ENCODE results near the gene ENTHD1. TPM values are rescaled to one million over a fixed set of nuclear protein-coding genes. Genes with fewer than 3 reads are reported as not detected.

ENTHD1 gene
- total RNA-seq: not detected
- long read RNA-seq: 0 reads

GRCh38 chr22:39893526-39893925, at the start of gene ENTHD1:
ENTHD1 (minus strand) TSS chr22:39893760; CDS start chr22:39887748, 6,012 bp downstream.
- ATAC-seq (no peak), DNase-seq (no peak)
- intact Hi-C loops (cut with DNase I, micrococcal nuclease): no loop called here

- no peak for ATAC-seq
- no peak for DNase-seq
These were observed 49.8 kb upstream of the ENTHD1 start for GRCh38 chr22:39943337-39943736.

GRCh38 chr22:39942439-39943230, 49.1 kb upstream of the ENTHD1 start:
- intact Hi-C loops (cut with DNase I, micrococcal nuclease): no loop called here
- ATAC-seq: no peak
- DNase-seq: no peak

More at GRCh38 chr22:39943337-39943736, 49.8 kb upstream of the ENTHD1 start:
- intact Hi-C loops (cut with DNase I, micrococcal nuclease): no loop called here

GRCh38 chr22:39941601-39942000, 48.0 kb upstream of the ENTHD1 start:
- intact Hi-C loops (cut with DNase I, micrococcal nuclease): no loop called here
- DNase-seq (no peak), ATAC-seq (no peak)

GRCh38 chr22:39940757-39941305, 47.3 kb upstream of the ENTHD1 start:
- no peak for ATAC-seq
- DNase-seq: no peak
- intact Hi-C loops (cut with DNase I, micrococcal nuclease): no loop called here

GRCh38 chr22:39939830-39940229, 46.3 kb upstream of the ENTHD1 start:
- intact Hi-C loops (cut with DNase I, micrococcal nuclease): no loop called here
- DNase-seq (no peak), ATAC-seq (no peak)

- intact Hi-C loops (cut with DNase I, micrococcal nuclease): no loop called here
- DNase-seq: no peak
- no peak for ATAC-seq
These were observed 45.0 kb upstream of the ENTHD1 start for GRCh38 chr22:39938509-39939111.

GRCh38 chr22:39937906-39938305, 44.3 kb upstream of the ENTHD1 start:
- intact Hi-C loops (cut with DNase I, micrococcal nuclease): no loop called here
- DNase-seq (no peak), ATAC-seq (no peak)

- no peak for ATAC-seq
- no peak for DNase-seq
- intact Hi-C loops (cut with DNase I, micrococcal nuclease): no loop called here
These were observed 43.1 kb upstream of the ENTHD1 start for GRCh38 chr22:39936523-39937145.

- ATAC-seq (no peak), DNase-seq (no peak)
- intact Hi-C loops (cut with DNase I, micrococcal nuclease): no loop called here
These were observed 42.1 kb upstream of the ENTHD1 start for GRCh38 chr22:39935612-39936011.

- ATAC-seq (no peak), DNase-seq (no peak)
- intact Hi-C loops (cut with DNase I, micrococcal nuclease): no loop called here
These were observed 41.6 kb upstream of the ENTHD1 start for GRCh38 chr22:39935116-39935515.

- ATAC-seq (no peak), DNase-seq (no peak)
- intact Hi-C loops (cut with DNase I, micrococcal nuclease): no loop called here
These were observed 40.2 kb upstream of the ENTHD1 start for GRCh38 chr22:39933741-39934140.

GRCh38 chr22:39932918-39933649, 39.5 kb upstream of the ENTHD1 start:
- ATAC-seq (peak; percentile 64), DNase-seq (peak; percentile 40 to 68)
- intact Hi-C loops (cut with DNase I, micrococcal nuclease): no loop called here

GRCh38 chr22:39932166-39932565, 38.6 kb upstream of the ENTHD1 start:
- no peak for ATAC-seq
- DNase-seq: no peak
- intact Hi-C loops (cut with DNase I, micrococcal nuclease): no loop called here

GRCh38 chr22:39931251-39931650, 37.7 kb upstream of the ENTHD1 start:
- intact Hi-C loops (cut with DNase I, micrococcal nuclease): no loop called here
- no peak for ATAC-seq
- no peak for DNase-seq

- intact Hi-C loops (cut with DNase I, micrococcal nuclease): no loop called here
- no peak for DNase-seq
- ATAC-seq: peak; percentile 64
These were observed 35.3 kb upstream of the ENTHD1 start for GRCh38 chr22:39928536-39929520.

- DNase-seq: no peak
- intact Hi-C loops (cut with DNase I, micrococcal nuclease): no loop called here
- ATAC-seq: no peak
These were observed 34.0 kb upstream of the ENTHD1 start for GRCh38 chr22:39927544-39927943.

GRCh38 chr22:39926753-39927152, 33.2 kb upstream of the ENTHD1 start:
- ATAC-seq (no peak), DNase-seq (no peak)
- intact Hi-C loops (cut with DNase I, micrococcal nuclease): no loop called here
